Esophagus muscularis mucosa (tissue), 4 donors: ENCODE measurements around the gene PTPRCAP. TPM values are rescaled to one million over a fixed set of nuclear protein-coding genes. Genes with fewer than 3 reads are reported as not detected.
A peak's percentile ranks its signal among the peaks of the same experiment; 100 is the strongest.

Experiments
- DNase-seq: peaks from one replicate; pipeline ENCODE4 v3.0.0-alpha.2; 2017; ENCODE audit errors: extremely low spot score
- H3K27ac ChIP-seq, 4 donors: fragments of 200-600 bp; sonication (generic); replicated peaks in 1 of 4; 1 replicate in 3 of 4; 2 replicates in 1 of 4; pipeline ENCODE4 v1.5.1; 2016 to 2019; ENCODE audit warnings: mild to moderate bottlenecking in 1 of 4
- H3K27me3 ChIP-seq, 4 donors: fragments of 200-600 bp; sonication (generic); one replicate each; pipeline versions ENCODE4 v1.5.1 to v1.6.0; 2016 to 2019
- H3K36me3 ChIP-seq, 4 donors: fragments of 200-600 bp; sonication (generic); one replicate each; pipeline ENCODE4 v1.5.1; 2016 to 2019
- H3K4me1 ChIP-seq, 4 donors: fragments of 200-600 bp; sonication (generic); one replicate each; pipeline ENCODE4 v1.5.1; 2016 to 2019
- H3K4me3 ChIP-seq, 4 donors: fragments of 200-600 bp; sonication (generic); 1 replicate in 2 of 4; 2 replicates in 2 of 4; pipeline ENCODE4 v1.5.1; 2016 to 2019; ENCODE audit warnings: mild to moderate bottlenecking in 4 of 4, moderate library complexity in 1 of 4
- H3K9me3 ChIP-seq, 4 donors: fragments of 200-600 bp; sonication (generic); 1 replicate in 3 of 4; 2 replicates in 1 of 4; pipeline ENCODE4 v1.5.1; 2016 to 2019
- CTCF ChIP-seq, 3 experiments: fragments of 200-600 bp in 2 of 3; fragments of 450-650 bp in 1 of 3; sonication (generic) in 2 of 3; IDR thresholded peaks; one replicate each; pipeline ENCODE4 v1.5.1; 2017 to 2019; ENCODE audit warnings: antibody characterized with exemption in 3 of 3, mild to moderate bottlenecking in 2 of 3, moderate library complexity in 1 of 3
- EP300 ChIP-seq: sonication (generic); formaldehyde crosslinking; IDR thresholded peaks from one replicate; pipeline ENCODE4 v1.6.1; 2017; ENCODE audit warnings: antibody characterized with exemption
- POLR2A ChIP-seq: fragments of 450-650 bp; IDR thresholded peaks from one replicate; pipeline ENCODE4 v1.6.1; 2017; ENCODE audit warnings: antibody characterized with exemption, moderate library complexity, mild to moderate bottlenecking, low read depth
- POLR2AphosphoS5 ChIP-seq, 2 donors: sonication (generic); formaldehyde crosslinking; IDR thresholded peaks; one replicate each; pipeline ENCODE4 v1.6.1; 2017; ENCODE audit warnings: antibody characterized with exemption in 2 of 2
- WGBS: methylation state at CpG from one replicate; pipeline ENCODE4 v1.1.5; 2018; 5-methylcytosine and 5-hydroxymethylcytosine counted together
- intact Hi-C: fragments of 100-400 bp; cut with DNase I; formaldehyde crosslinking; loops from one replicate; pipeline ENCODE4 v1.15.1; 2023
- total RNA-seq, 4 donors: library from RNA; depleted of rRNA; stranded (reverse); fragments of >200 nt; gene quantifications; one replicate each; pipeline versions ENCODE4 v1.1.0 to v1.2.1, GENCODE V29; 2016

Gene PTPRCAP
- total RNA-seq, 4 donors from 2014 or later, result 2.4 to 8.9 (median 3.6) TPM

- Histone ChIP-seq H3K27ac (peak overlapping the region; percentile 93 to 98 (median 94)), H3K27me3 (peaks cover 0 to 24% (median 0%) of the 10 kb centered on the region in 4 donors), H3K36me3 (peaks cover 22 to 51% (median 45%) of the 10 kb centered on the region in 4 donors), H3K4me3 (peak overlapping the region; percentile 80 to 92 (median 88)), H3K4me1 (peaks cover 23 to 54% (median 45%) of the 10 kb centered on the region in 4 donors), H3K9me3 (no peaks in the 10 kb centered on the region)
- TF ChIP-seq CTCF (IDR thresholded peaks at IDR 0.05), result no peak
- no peak for TF ChIP-seq EP300
- TF ChIP-seq POLR2AphosphoS5 (IDR thresholded peaks at IDR 0.05), result peak in 1 of 2 donors; percentile 74
- TF ChIP-seq POLR2A, result no peak
- intact Hi-C loops, result loop anchor here (5.0 kb wide), 2 partner anchors 67 to 107 kb away; partner anchors contain the start of genes CDK2AP2, PITPNM1 and TMEM134
- DNase-seq, result no peak
- 40% methylated on average over 23 of the region's 23 CpGs for WGBS
Observed at GRCh38 chr11:67400251-67400941, 37.1 kb downstream of the PTPRCAP start.

- no peaks in the 10 kb centered on the region for H3K9me3 ChIP-seq
- DNase-seq, result no peak
- peaks cover 23 to 54% (median 45%) of the 10 kb centered on the region in 4 donors for H3K4me1 ChIP-seq
- no peak for TF ChIP-seq POLR2AphosphoS5 (IDR thresholded peaks at IDR 0.05)
- no peak for TF ChIP-seq CTCF (IDR thresholded peaks at IDR 0.05)
- no peak for TF ChIP-seq EP300
- TF ChIP-seq POLR2A, result no peak
- no peak overlapping the region for H3K4me3 ChIP-seq
- 82% methylated on average over 11 of the region's 31 CpGs for WGBS
- intact Hi-C loops, result no loop called here
- H3K27ac ChIP-seq, result peak overlapping the region in 1 of 4 donors; percentile 95
- H3K36me3 ChIP-seq, result peaks cover 22 to 66% (median 50%) of the 10 kb centered on the region in 4 donors
- peaks cover 0 to 9% (median 0%) of the 10 kb centered on the region in 4 donors for H3K27me3 ChIP-seq
Observed at GRCh38 chr11:67398661-67399563, 38.6 kb downstream of the PTPRCAP start.

GRCh38 chr11:67397986-67398660 lies 39.4 kb downstream of the PTPRCAP start:
- peaks cover 22 to 73% (median 53%) of the 10 kb centered on the region in 4 donors for H3K36me3 ChIP-seq
- H3K4me1 ChIP-seq, result peaks cover 23 to 52% (median 42%) of the 10 kb centered on the region in 4 donors
- peaks cover 0 to 2% (median 0%) of the 10 kb centered on the region in 4 donors for H3K27me3 ChIP-seq
- H3K4me3 ChIP-seq, result no peak overlapping the region
- H3K27ac ChIP-seq, result no peak overlapping the region
- no peak for DNase-seq
- no peaks in the 10 kb centered on the region for H3K9me3 ChIP-seq
- intact Hi-C loops, result no loop called here
- TF ChIP-seq POLR2A (no peak), POLR2AphosphoS5 (IDR thresholded peaks at IDR 0.05) (no peak), CTCF (IDR thresholded peaks at IDR 0.05) (no peak), EP300 (no peak)
- whole genome bisulfite sequencing, result 83% methylated on average over 22 of the region's 24 CpGs

GRCh38 chr11:67397536-67397935 lies 39.9 kb downstream of the PTPRCAP start:
- no peak for DNase-seq
- intact Hi-C loops, result no loop called here
- Histone ChIP-seq H3K4me3 (no peak overlapping the region), H3K27me3 (no peaks in the 10 kb centered on the region), H3K27ac (no peak overlapping the region), H3K4me1 (peaks cover 26 to 53% (median 47%) of the 10 kb centered on the region in 4 donors), H3K36me3 (peaks cover 22 to 73% (median 53%) of the 10 kb centered on the region in 4 donors), H3K9me3 (no peaks in the 10 kb centered on the region)
- WGBS, result 60% methylated on average over 6 of the region's 6 CpGs
- TF ChIP-seq POLR2A, result no peak
- no peak for TF ChIP-seq POLR2AphosphoS5 (IDR thresholded peaks at IDR 0.05)
- TF ChIP-seq EP300, result no peak
- no peak for TF ChIP-seq CTCF (IDR thresholded peaks at IDR 0.05)
